Endodermal cell (in vitro differentiated cells): ENCODE results near the gene RNF212B. TPM values are rescaled to one million over a fixed set of nuclear protein-coding genes. Genes with fewer than 3 reads are reported as not detected.
A peak's percentile ranks its signal among the peaks of the same experiment; 100 is the strongest.

Experiments
- DNase-seq: peaks from one replicate; pipeline ENCODE4 v3.0.0-alpha.2; 2017
- H3K27ac ChIP-seq: 2 replicates; pipeline ENCODE4 v1.5.1; 2013; ENCODE audit warnings: mild to moderate bottlenecking, low read depth, low read length, moderate library complexity
- H3K27me3 ChIP-seq: 2 replicates; pipeline ENCODE4 v1.6.1; 2013; ENCODE audit warnings: mild to moderate bottlenecking, low read length, moderate library complexity; ENCODE audit not compliant: insufficient read depth, control insufficient read depth, poor library complexity, severe bottlenecking
- H3K36me3 ChIP-seq: 2 replicates; pipeline ENCODE4 v1.7.0; 2013; ENCODE audit warnings: mild to moderate bottlenecking, low read length, moderate library complexity; ENCODE audit not compliant: control insufficient read depth, insufficient read depth
- H3K4me1 ChIP-seq: one replicate; pipeline ENCODE4 v1.7.0; 2013; ENCODE audit warnings: low read length; ENCODE audit not compliant: control insufficient read depth, insufficient read depth
- H3K4me3 ChIP-seq: 2 replicates; pipeline ENCODE4 v1.5.1; 2013; ENCODE audit warnings: mild to moderate bottlenecking, low read length, moderate library complexity
- H3K9ac ChIP-seq: 2 replicates; pipeline ENCODE4 v1.6.1; 2013; ENCODE audit warnings: mild to moderate bottlenecking, low read length, moderate library complexity; ENCODE audit not compliant: poor library complexity, severe bottlenecking; ENCODE audit errors: extremely low read depth
- H3K9me3 ChIP-seq: 2 replicates; pipeline ENCODE4 v1.6.1; 2013; ENCODE audit warnings: mild to moderate bottlenecking, low read length, moderate library complexity; ENCODE audit not compliant: control insufficient read depth
- H3K27ac Mint-ChIP-seq: 2 replicates; pipeline ENCODE4 v1.8.0; 2020; ENCODE audit warnings: mixed read lengths
- H3K27me3 Mint-ChIP-seq: 2 replicates; pipeline ENCODE4 v1.8.0; 2021; ENCODE audit warnings: mild to moderate bottlenecking, mixed read lengths; ENCODE audit not compliant: insufficient read depth
- H3K36me3 Mint-ChIP-seq: 2 replicates; pipeline ENCODE4 v1.8.0; 2020; ENCODE audit warnings: low read depth, mixed read lengths
- H3K4me1 Mint-ChIP-seq: 2 replicates; pipeline ENCODE4 v1.8.0; 2020; ENCODE audit warnings: mixed read lengths
- H3K4me3 Mint-ChIP-seq: 2 replicates; pipeline ENCODE4 v1.8.0; 2020; ENCODE audit warnings: mild to moderate bottlenecking, moderate library complexity, mixed read lengths
- H3K9me3 Mint-ChIP-seq: 2 replicates; pipeline ENCODE4 v1.8.0; 2020; ENCODE audit warnings: mild to moderate bottlenecking, mixed read lengths
- WGBS, 2 experiments: methylation state at CpG; one replicate each; pipeline versions ENCODE4 v1.1.5 to v1.1.7; 2013; ENCODE audit warnings: missing lambda C conversion rate in 2 of 2, mixed read lengths in 1 of 2; ENCODE audit not compliant: insufficient coverage in 1 of 2, insufficient read length in 1 of 2; 5-methylcytosine and 5-hydroxymethylcytosine counted together
- total RNA-seq, 2 donors: library from RNA; stranded (reverse); fragmentation: NEBNext Ultra II Directional in 1 of 2; extraction: Animal tissue kit (Norgen Biotek cat#: 25700) in 1 of 2; gene quantifications; 2 replicates in 1 of 2; 3 replicates in 1 of 2; pipeline ENCODE4 v1.2.1, GENCODE V29; 2021
- TF ChIP-seq, protein P1 (sequence below): fragments of 200-600 bp; sonication (generic); conservative IDR thresholded peaks from 2 replicates; pipeline ENCODE4 v1.5.0; 2021; ENCODE audit warnings: antibody characterized with exemption, mild to moderate bottlenecking

RNF212B gene
- total RNA-seq, 2 donors from 2014 or later, result not detected

GRCh38 chr14:23321572-23322547 is 84.1 kb downstream of the RNF212B start:
- DNase-seq, result peak; percentile 73

More at GRCh38 chr14:23321572-23322547, 84.1 kb downstream of the RNF212B start:
- Mint-ChIP-seq H3K4me1 (peaks cover 10% of the 10 kb centered on the region), H3K27ac (peak overlapping the region; percentile 97), H3K9me3 (no peaks in the 10 kb centered on the region), H3K36me3 (peaks cover 56% of the 10 kb centered on the region), H3K4me3 (peak overlapping the region; percentile 98), H3K27me3 (no peaks in the 10 kb centered on the region)
- peak overlapping the region; percentile 90 for H3K27ac ChIP-seq
- H3K27me3 ChIP-seq, result no peaks in the 10 kb centered on the region
- peaks cover 6% of the 10 kb centered on the region for H3K4me1 ChIP-seq
- no peaks in the 10 kb centered on the region for H3K9me3 ChIP-seq
- WGBS, 2 experiments, result 0% methylated on average over 5 to 50 of the region's 64 CpGs
- peak overlapping the region; percentile 92 for H3K9ac ChIP-seq
- peak overlapping the region; percentile 95 for H3K4me3 ChIP-seq
- H3K36me3 ChIP-seq, result peaks cover 46% of the 10 kb centered on the region
- TF ChIP-seq, protein P1, sequence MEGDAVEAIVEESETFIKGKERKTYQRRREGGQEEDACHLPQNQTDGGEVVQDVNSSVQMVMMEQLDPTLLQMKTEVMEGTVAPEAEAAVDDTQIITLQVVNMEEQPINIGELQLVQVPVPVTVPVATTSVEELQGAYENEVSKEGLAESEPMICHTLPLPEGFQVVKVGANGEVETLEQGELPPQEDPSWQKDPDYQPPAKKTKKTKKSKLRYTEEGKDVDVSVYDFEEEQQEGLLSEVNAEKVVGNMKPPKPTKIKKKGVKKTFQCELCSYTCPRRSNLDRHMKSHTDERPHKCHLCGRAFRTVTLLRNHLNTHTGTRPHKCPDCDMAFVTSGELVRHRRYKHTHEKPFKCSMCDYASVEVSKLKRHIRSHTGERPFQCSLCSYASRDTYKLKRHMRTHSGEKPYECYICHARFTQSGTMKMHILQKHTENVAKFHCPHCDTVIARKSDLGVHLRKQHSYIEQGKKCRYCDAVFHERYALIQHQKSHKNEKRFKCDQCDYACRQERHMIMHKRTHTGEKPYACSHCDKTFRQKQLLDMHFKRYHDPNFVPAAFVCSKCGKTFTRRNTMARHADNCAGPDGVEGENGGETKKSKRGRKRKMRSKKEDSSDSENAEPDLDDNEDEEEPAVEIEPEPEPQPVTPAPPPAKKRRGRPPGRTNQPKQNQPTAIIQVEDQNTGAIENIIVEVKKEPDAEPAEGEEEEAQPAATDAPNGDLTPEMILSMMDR, result no peak

Other genes starting within 250 kb of the RNF212B start
- gene C14orf93, start 227.8 kb upstream of the RNF212B start, total RNA-seq, result 1 to 10 TPM; 7.0 to 9.4 TPM
- gene PSMB5, start 203.0 kb upstream of the RNF212B start, total RNA-seq, result 100 to 1,000 TPM; 227 to 257 TPM
- not detected for gene PSMB11, start 195.7 kb upstream of the RNF212B start, total RNA-seq
- 10 to 100 TPM; 16.9 to 17.2 TPM for gene CDH24, start 180.4 kb upstream of the RNF212B start, total RNA-seq
- 100 to 1,000 TPM; 314 to 367 TPM for gene ACIN1, start 142.8 kb upstream of the RNF212B start, total RNA-seq
- 10 to 100 TPM; 76.7 to 82.9 TPM for gene C14orf119, start 142.4 kb upstream of the RNF212B start, total RNA-seq
- 1 to 10 TPM in 1 of 2 donors, under 1 TPM in 1; 0.64 to 1.4 TPM for gene CIROP, start 132.9 kb upstream of the RNF212B start, total RNA-seq
- gene CEBPE, start 118.7 kb upstream of the RNF212B start, total RNA-seq, result not detected
- 10 to 100 TPM; 47.6 to 48.9 TPM for gene SLC7A8, start 54.3 kb upstream of the RNF212B start, total RNA-seq
- 10 to 100 TPM; 23.8 to 32.0 TPM for gene HOMEZ, start 48.2 kb downstream of the RNF212B start, total RNA-seq
- gene PPP1R3E, start 64.9 kb downstream of the RNF212B start, total RNA-seq, result 1 to 10 TPM; 5.7 to 6.5 TPM
- 10 to 100 TPM; 21.9 to 29.5 TPM for gene BCL2L2, start 68.9 kb downstream of the RNF212B start, total RNA-seq
- 100 to 1,000 TPM; 293 TPM for gene PABPN1, start 83.5 kb downstream of the RNF212B start, total RNA-seq
- gene SLC22A17, start 115.0 kb downstream of the RNF212B start, total RNA-seq, result 10 to 100 TPM; 49.9 to 89.0 TPM
- 10 to 100 TPM; 69.9 to 96.4 TPM for gene EFS, start 127.2 kb downstream of the RNF212B start, total RNA-seq
- gene IL25, start 134.9 kb downstream of the RNF212B start, total RNA-seq, result not detected
- 1 to 10 TPM in 1 of 2 donors, under 1 TPM in 1; 0.40 to 1.4 TPM for gene CMTM5, start 139.1 kb downstream of the RNF212B start, total RNA-seq
- not detected for gene MYH6, start 170.3 kb downstream of the RNF212B start, total RNA-seq
- gene MYH7, start 197.7 kb downstream of the RNF212B start, total RNA-seq, result under 1 TPM in 1 of 2 donors, not detected in 1; 0.55 TPM
- 10 to 100 TPM; 43.2 to 45.3 TPM for gene NGDN, start 231.8 kb downstream of the RNF212B start, total RNA-seq